BLaER1 (cell line): ENCODE measurements around the gene NCCRP1.

Experiments
- H3K27ac ChIP-seq: shearing (Covaris generic); formaldehyde crosslinking; 2 replicates; pipeline ENCODE4 v1.8.1; 2022
- H3K27me3 ChIP-seq: shearing (Covaris generic); formaldehyde crosslinking; 2 replicates; pipeline ENCODE4 v1.8.1; 2022
- H3K36me3 ChIP-seq: shearing (Covaris generic); formaldehyde crosslinking; 2 replicates; pipeline ENCODE4 v1.8.1; 2022
- H3K4me1 ChIP-seq: shearing (Covaris generic); formaldehyde crosslinking; 2 replicates; pipeline ENCODE4 v1.8.1; 2022
- H3K4me2 ChIP-seq: shearing (Covaris generic); formaldehyde crosslinking; 2 replicates; pipeline ENCODE4 v1.8.1; 2022
- H3K4me3 ChIP-seq: shearing (Covaris generic); formaldehyde crosslinking; 2 replicates; pipeline ENCODE4 v1.8.1; 2022
- H3K9ac ChIP-seq: shearing (Covaris generic); formaldehyde crosslinking; 2 replicates; pipeline ENCODE4 v1.8.1; 2022
- H3K9me3 ChIP-seq: shearing (Covaris generic); formaldehyde crosslinking; 2 replicates; pipeline ENCODE4 v1.8.1; 2022
- H4K20me1 ChIP-seq: shearing (Covaris generic); formaldehyde crosslinking; 2 replicates; pipeline ENCODE4 v1.8.1; 2022
- Cebpa-rat ChIP-seq: shearing (Covaris generic); IDR thresholded peaks from 2 replicates; pipeline ENCODE4 v1.8.1; 2022

NCCRP1 gene

DNA sequence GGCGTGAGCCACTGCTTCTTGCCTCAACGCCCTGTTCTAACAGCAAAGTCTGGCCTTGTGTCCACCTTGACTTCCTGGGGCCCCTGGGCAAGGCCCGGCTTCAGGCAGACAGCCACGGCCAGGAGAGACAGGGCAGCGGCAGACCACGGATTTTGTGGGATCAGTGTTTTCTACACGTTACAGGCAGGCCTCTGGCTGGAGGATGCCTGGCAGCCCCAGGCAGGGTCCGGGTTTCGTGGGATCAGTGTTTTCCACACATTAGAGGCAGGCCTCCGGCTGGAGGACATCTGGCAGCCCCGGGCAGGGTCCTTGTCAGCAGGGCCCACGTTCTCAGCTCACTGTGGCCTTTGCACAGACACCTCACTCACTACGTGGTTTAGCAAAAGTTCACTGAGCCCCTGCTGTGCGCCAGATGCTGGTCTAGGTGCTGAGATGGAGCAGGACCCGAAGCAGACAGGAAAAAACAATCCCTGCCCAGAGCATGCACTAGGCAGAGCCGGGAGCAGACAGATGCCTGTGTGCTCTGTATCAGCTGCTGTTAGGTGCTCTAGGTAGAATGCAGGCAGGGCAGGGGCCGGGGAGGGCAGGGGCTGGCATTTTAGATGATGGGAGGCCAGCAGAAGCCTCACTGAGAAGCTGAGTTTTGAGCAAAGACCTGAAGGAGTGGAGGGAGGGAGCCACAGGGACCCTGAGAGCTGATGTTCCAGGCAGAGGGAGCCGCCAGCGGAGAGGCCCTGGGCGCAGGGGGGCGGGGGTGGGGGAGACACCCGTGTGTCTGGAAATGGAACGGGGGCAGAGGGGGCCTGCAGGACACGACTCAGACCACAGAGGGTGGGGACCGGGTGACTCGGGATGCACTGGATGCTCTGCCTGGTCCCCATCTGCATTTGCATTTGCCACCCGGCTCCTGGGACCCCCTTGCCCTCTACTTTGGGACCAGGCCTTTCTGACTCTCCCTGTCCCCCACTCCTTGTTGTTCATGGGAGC is 25.0 kb upstream of the NCCRP1 start:
- Histone ChIP-seq H3K27me3 (no peaks in the 10 kb centered on the region), H3K9me3 (no peaks in the 10 kb centered on the region), H3K4me3 (no peak overlapping the region), H4K20me1 (peaks cover 56% of the 10 kb centered on the region), H3K36me3 (peaks cover 79% of the 10 kb centered on the region), H3K4me1 (peaks cover under 1% of the 10 kb centered on the region), H3K9ac (no peak overlapping the region), H3K27ac (no peak overlapping the region), H3K4me2 (no peak overlapping the region)
- no peak for TF ChIP-seq Cebpa-rat

DNA sequence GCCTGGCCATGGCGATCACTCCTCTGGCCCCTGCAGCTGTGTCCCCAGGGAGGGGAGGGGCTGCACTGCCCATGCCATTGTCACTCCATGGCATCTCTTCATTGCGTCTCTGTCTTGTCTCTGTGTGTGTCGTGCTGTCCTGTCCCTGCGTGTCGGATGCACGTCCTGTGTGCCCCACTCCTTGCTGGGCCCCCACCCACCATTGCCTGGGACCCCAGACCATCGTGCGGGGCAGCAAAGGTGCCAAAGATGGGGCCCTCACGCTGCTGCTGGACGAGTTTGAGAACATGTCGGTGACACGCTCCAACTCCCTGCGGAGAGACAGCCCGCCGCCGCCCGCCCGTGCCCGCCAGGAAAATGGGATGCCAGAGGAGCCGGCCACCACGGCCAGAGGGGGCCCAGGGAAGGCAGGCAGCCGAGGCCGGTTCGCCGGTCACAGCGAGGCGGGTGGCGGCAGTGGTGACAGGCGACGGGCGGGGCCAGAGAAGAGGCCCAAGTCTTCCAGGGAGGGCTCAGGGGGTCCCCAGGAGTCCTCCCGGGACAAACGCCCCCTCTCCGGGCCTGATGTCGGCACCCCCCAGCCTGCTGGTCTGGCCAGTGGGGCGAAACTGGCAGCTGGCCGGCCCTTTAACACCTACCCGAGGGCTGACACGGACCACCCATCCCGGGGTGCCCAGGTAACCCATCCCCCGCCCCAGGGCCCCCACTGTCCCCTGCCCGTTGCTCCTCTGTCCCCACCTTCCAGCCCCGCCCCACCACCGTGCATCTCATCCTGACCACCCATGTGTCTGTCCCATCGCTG is 23.9 kb upstream of the NCCRP1 start:
- H3K27me3 ChIP-seq = no peaks in the 10 kb centered on the region
- no peak overlapping the region for H3K4me2 ChIP-seq
- H3K9me3 ChIP-seq = no peaks in the 10 kb centered on the region
- H3K9ac ChIP-seq = no peak overlapping the region
- H4K20me1 ChIP-seq = peaks cover 45% of the 10 kb centered on the region
- no peak for TF ChIP-seq Cebpa-rat
- H3K4me3 ChIP-seq = no peak overlapping the region
- H3K36me3 ChIP-seq = peaks cover 90% of the 10 kb centered on the region
- no peak overlapping the region for H3K27ac ChIP-seq
- H3K4me1 ChIP-seq = peaks cover 4% of the 10 kb centered on the region

DNA sequence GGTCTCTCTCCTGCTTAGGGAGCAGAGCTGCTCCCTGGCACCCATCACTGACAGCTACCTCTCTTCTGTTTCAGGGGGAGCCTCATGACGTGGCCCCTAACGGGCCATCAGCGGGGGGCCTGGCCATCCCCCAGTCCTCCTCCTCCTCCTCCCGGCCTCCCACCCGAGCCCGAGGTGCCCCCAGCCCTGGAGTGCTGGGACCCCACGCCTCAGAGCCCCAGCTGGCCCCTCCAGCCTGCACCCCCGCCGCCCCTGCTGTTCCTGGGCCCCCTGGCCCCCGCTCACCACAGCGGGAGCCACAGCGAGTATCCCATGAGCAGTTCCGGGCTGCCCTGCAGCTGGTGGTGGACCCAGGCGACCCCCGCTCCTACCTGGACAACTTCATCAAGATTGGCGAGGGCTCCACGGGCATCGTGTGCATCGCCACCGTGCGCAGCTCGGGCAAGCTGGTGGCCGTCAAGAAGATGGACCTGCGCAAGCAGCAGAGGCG is 23.2 kb upstream of the NCCRP1 start:
- Histone ChIP-seq H3K4me2 (no peak overlapping the region), H3K9ac (no peak overlapping the region), H3K27me3 (no peaks in the 10 kb centered on the region), H3K27ac (no peak overlapping the region), H3K36me3 (peaks cover 92% of the 10 kb centered on the region), H4K20me1 (peaks cover 38% of the 10 kb centered on the region), H3K9me3 (no peaks in the 10 kb centered on the region), H3K4me3 (no peak overlapping the region), H3K4me1 (peaks cover 11% of the 10 kb centered on the region)
- TF ChIP-seq Cebpa-rat = no peak

DNA sequence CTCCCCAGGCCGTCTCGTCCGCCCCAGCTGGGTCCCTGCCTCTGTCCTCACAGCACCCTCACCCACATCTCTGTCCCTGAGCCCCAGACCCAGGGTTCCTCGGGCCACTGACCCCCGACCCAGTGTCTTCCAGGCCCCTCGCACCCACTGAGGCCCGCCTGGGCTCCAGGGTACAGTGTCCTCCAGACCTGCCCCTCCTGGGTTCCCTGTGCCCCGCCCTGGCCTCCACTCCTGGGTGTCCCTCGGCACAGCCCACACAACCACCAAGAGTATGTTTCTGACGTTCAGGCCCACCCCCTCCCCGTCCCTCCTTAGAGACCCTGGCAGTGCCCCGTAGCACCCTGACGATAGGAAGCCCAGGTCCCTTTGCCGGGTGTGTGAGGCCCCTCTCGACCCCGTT is 22.6 kb upstream of the NCCRP1 start:
- no peak for TF ChIP-seq Cebpa-rat
- Histone ChIP-seq H4K20me1 (peaks cover 32% of the 10 kb centered on the region), H3K9me3 (no peaks in the 10 kb centered on the region), H3K36me3 (peaks cover 90% of the 10 kb centered on the region), H3K27ac (no peak overlapping the region), H3K4me3 (no peak overlapping the region), H3K4me1 (peaks cover 17% of the 10 kb centered on the region), H3K4me2 (no peak overlapping the region), H3K9ac (no peak overlapping the region), H3K27me3 (no peaks in the 10 kb centered on the region)

DNA sequence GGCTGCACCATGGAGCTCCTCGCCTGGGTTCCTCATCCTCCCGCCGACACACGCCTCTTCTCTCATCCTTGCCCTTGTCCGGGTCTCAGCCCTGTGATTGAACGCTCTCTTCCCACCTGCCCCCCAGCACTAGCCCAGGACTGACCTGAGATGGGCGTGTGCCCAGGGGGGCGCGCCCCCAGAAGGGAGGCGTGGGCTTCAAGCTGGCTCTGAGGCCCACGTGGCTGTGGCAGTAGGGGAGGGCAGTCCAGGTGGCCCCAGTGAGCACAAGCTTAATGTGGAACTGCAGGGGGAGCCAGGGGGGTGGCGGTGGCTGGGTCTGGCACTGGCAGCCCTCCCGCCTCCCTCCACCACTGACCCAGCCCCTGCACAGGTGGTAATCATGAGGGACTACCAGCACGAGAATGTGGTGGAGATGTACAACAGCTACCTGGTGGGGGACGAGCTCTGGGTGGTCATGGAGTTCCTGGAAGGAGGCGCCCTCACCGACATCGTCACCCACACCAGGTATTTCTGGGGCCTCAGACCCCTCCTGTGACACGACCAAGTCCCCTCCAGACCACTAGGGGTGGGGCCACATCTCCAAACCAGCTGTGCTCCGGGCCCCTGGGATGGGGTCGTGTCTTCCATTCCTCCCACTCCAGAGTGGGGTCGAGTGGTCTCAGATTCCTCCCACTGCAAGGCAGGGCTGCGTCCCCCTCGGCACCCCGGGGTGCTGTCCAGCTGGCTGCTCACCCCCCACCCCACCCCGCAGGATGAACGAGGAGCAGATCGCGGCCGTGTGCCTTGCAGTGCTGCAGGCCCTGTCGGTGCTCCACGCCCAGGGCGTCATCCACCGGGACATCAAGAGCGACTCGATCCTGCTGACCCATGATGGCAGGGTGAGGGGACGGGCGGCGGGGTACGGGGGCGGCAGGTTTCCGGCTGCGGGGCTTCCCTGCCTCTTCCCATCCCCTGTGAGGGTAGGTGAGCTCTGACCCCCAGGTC is 21.9 kb upstream of the NCCRP1 start:
- Histone ChIP-seq H4K20me1 (peaks cover 28% of the 10 kb centered on the region), H3K4me3 (no peak overlapping the region), H3K27me3 (no peaks in the 10 kb centered on the region), H3K9me3 (no peaks in the 10 kb centered on the region), H3K36me3 (peaks cover 85% of the 10 kb centered on the region), H3K27ac (no peak overlapping the region), H3K9ac (no peak overlapping the region), H3K4me1 (peaks cover 24% of the 10 kb centered on the region), H3K4me2 (no peak overlapping the region)
- no peak for TF ChIP-seq Cebpa-rat

DNA sequence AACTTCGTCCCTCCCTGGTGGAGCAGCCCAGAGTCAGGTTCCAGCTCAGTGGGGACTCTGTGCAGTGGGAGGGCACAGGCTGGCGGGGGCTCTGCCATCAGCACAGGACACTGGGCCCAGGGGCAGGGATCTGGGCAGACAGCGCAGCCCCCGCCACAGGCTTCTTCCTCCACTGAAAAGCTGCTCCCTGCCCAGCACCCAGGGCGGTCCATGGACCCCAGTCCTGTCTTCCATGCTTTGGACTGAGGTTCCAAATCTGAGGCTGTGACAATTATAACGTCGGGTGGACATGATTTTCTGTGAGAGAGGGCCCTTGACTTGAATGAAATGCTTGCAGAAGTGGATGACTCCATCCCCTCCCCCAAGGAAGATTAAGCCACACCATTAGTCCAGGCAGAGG is 21.2 kb upstream of the NCCRP1 start:
- no peaks in the 10 kb centered on the region for H3K9me3 ChIP-seq
- H3K27me3 ChIP-seq = no peaks in the 10 kb centered on the region
- peaks cover 21% of the 10 kb centered on the region for H4K20me1 ChIP-seq
- no peak overlapping the region for H3K4me2 ChIP-seq
- H3K36me3 ChIP-seq = peaks cover 78% of the 10 kb centered on the region
- H3K4me3 ChIP-seq = no peak overlapping the region
- no peak overlapping the region for H3K9ac ChIP-seq
- no peak for TF ChIP-seq Cebpa-rat
- no peak overlapping the region for H3K27ac ChIP-seq
- H3K4me1 ChIP-seq = peaks cover 31% of the 10 kb centered on the region

DNA sequence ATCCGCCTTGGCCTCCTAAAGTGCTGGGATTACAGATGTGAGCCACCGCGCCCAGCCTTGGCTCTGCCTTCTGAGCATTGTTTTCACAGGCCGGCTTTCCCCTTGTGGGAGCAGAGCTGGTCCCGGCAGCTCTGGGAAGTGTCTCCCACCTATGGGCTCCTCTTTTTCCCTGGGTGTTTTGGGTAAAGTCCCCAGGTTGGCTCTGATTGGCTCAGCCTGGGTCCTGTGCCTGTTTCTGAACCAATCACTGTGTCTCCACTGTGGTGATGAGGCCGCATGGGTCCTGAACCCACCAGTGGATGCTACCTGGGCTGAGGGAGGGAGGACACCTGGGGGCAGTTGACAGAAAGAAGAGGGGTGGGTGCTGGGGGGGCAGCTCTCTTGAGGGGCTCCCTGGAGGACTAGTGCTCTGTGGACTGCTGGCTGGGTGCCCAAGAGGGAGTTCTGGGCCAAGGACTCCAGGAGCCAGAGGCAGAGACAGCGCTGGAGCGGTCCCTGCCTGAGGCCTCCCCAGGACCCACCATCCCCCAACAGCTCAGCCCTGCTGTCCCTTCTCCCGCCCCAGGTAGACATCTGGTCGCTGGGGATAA is 19.6 kb upstream of the NCCRP1 start:
- Histone ChIP-seq H3K27ac (no peak overlapping the region), H3K9ac (no peak overlapping the region), H3K4me1 (peaks cover 38% of the 10 kb centered on the region), H3K4me3 (no peak overlapping the region), H3K36me3 (peaks cover 77% of the 10 kb centered on the region), H3K27me3 (no peaks in the 10 kb centered on the region), H3K9me3 (no peaks in the 10 kb centered on the region), H3K4me2 (no peak overlapping the region), H4K20me1 (peaks cover 6% of the 10 kb centered on the region)
- TF ChIP-seq Cebpa-rat = no peak

DNA sequence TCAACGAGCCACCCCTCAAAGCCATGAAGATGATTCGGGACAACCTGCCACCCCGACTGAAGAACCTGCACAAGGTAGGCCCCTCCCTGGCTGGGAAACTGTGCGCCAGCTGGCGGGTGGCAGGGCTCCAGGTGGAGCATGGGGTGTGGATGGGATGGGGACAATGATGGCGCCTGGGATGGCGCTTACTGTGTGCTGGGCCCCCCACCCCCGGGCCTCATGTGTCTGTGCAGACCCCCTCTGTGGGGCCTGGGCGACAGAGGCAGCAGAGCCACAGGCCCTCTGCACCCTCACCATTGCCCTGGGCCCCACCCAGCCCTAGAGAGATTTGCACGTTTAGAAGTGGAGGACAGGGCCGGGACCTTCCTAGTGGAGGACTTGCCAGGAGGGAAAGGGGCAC is 19.0 kb upstream of the NCCRP1 start:
- H3K36me3 ChIP-seq = peaks cover 71% of the 10 kb centered on the region
- H3K4me3 ChIP-seq = no peak overlapping the region
- H3K9ac ChIP-seq = no peak overlapping the region
- H3K4me1 ChIP-seq = peaks cover 38% of the 10 kb centered on the region
- H3K4me2 ChIP-seq = peak overlapping the region; percentile 82
- no peaks in the 10 kb centered on the region for H3K27me3 ChIP-seq
- no peak for TF ChIP-seq Cebpa-rat
- peaks cover under 1% of the 10 kb centered on the region; the same call in 1 of the 2 replicates for H4K20me1 ChIP-seq
- H3K27ac ChIP-seq = peak overlapping the region; percentile 40; the same call in 1 of the 2 replicates
- no peaks in the 10 kb centered on the region for H3K9me3 ChIP-seq
